Neural cell (in vitro differentiated cells): ENCODE results near the gene LTA4H. TPM values are rescaled to one million over a fixed set of nuclear protein-coding genes. Genes with fewer than 3 reads are reported as not detected.

Experiments
- H2AFZ ChIP-seq: fragments of 200-600, 300-800 bp; sonication (generic), shearing (Covaris generic); 2 replicates; pipeline ENCODE4 v1.6.0; 2014; ENCODE audit warnings: low read depth, mild to moderate bottlenecking, antibody characterized with exemption, low read length, moderate library complexity
- H3F3A ChIP-seq: fragments of 200-600 bp; shearing (Covaris generic); 2 replicates; pipeline ENCODE4 v1.6.1; 2016; ENCODE audit warnings: mild to moderate bottlenecking, moderate library complexity, mixed read lengths, antibody characterized with exemption, low read length; ENCODE audit not compliant: insufficient read depth, poor library complexity, severe bottlenecking
- H3K27ac ChIP-seq: fragments of 200-600, 300-800 bp; sonication (generic), shearing (Covaris generic); 2 replicates; pipeline ENCODE4 v1.5.1; 2014; ENCODE audit warnings: mild to moderate bottlenecking, low read length, moderate library complexity
- H3K27me3 ChIP-seq: fragments of 300-800, 200-600 bp; sonication (generic), shearing (Covaris generic); 2 replicates; pipeline ENCODE4 v1.6.0; 2014; ENCODE audit warnings: mild to moderate bottlenecking, low read depth, low read length, moderate library complexity; ENCODE audit not compliant: insufficient read depth
- H3K36me3 ChIP-seq: fragments of 300-800, 200-600 bp; sonication (generic), shearing (Covaris generic); 2 replicates; pipeline ENCODE4 v1.5.1; 2014; ENCODE audit warnings: mild to moderate bottlenecking, antibody characterized with exemption, low read length, moderate library complexity; ENCODE audit not compliant: insufficient read depth
- H3K4me2 ChIP-seq: fragments of 300-800, 200-600 bp; sonication (generic), shearing (Covaris generic); 2 replicates; pipeline ENCODE4 v1.6.0; 2014; ENCODE audit warnings: mild to moderate bottlenecking, low read length
- H3K4me3 ChIP-seq: fragments of 300-800, 200-600 bp; sonication (generic), shearing (Covaris generic); 2 replicates; pipeline ENCODE4 v1.5.1; 2014; ENCODE audit warnings: mild to moderate bottlenecking, low read length, moderate library complexity
- H3K79me2 ChIP-seq: fragments of 200-600 bp; shearing (Covaris generic); replicated peaks from 2 replicates; pipeline ENCODE4 v1.6.0; 2014; ENCODE audit warnings: mild to moderate bottlenecking, low read length, moderate library complexity; ENCODE audit not compliant: insufficient read depth
- H3K9ac ChIP-seq: fragments of 300-800, 200-600 bp; sonication (generic), shearing (Covaris generic); 2 replicates; pipeline ENCODE4 v1.6.1; 2016; ENCODE audit warnings: mild to moderate bottlenecking, low read length, mixed read lengths
- H3K9me2 ChIP-seq: fragments of 200-600 bp; shearing (Covaris generic); 2 replicates; pipeline ENCODE4 v1.6.1; 2016; ENCODE audit warnings: mild to moderate bottlenecking, low read length, mixed read lengths; ENCODE audit not compliant: insufficient read depth
- H3K9me3 ChIP-seq: fragments of 200-600, 300-800 bp; sonication (generic), shearing (Covaris generic); 2 replicates; pipeline ENCODE4 v1.6.1; 2016; ENCODE audit warnings: mild to moderate bottlenecking, mixed run types, low read length, moderate library complexity, mixed read lengths
- H4K20me1 ChIP-seq: fragments of 200-600 bp; shearing (Covaris generic); 2 replicates; pipeline ENCODE4 v1.6.1; 2016; ENCODE audit warnings: mild to moderate bottlenecking, mixed run types; ENCODE audit not compliant: insufficient read depth
- EP300 ChIP-seq: fragments of 450-650 bp; conservative IDR thresholded peaks from 2 replicates; pipeline ENCODE4 v1.6.1; 2014; ENCODE audit warnings: antibody characterized with exemption, mild to moderate bottlenecking, moderate library complexity; ENCODE audit not compliant: poor library complexity, severe bottlenecking
- EZH2 ChIP-seq: fragments of 200-600, 300-800 bp; shearing (Covaris generic), sonication (generic); IDR thresholded peaks from 2 replicates; pipeline ENCODE4 v1.6.1; 2014; ENCODE audit warnings: antibody characterized with exemption, low read length, borderline replicate concordance, mild to moderate bottlenecking; ENCODE audit not compliant: insufficient read depth, poor library complexity, severe bottlenecking
- MXI1 ChIP-seq: fragments of 450-650 bp; conservative IDR thresholded peaks from 2 replicates; pipeline ENCODE4 v1.6.1; 2014; ENCODE audit warnings: antibody characterized with exemption, mild to moderate bottlenecking; ENCODE audit not compliant: poor library complexity, severe bottlenecking
- POLR2AphosphoS5 ChIP-seq: IDR thresholded peaks from 2 replicates; pipeline ENCODE4 v1.6.1; 2012
- RAD21 ChIP-seq: fragments of 450-650 bp; conservative IDR thresholded peaks from 2 replicates; pipeline ENCODE4 v1.6.1; 2014; ENCODE audit warnings: antibody characterized with exemption, mild to moderate bottlenecking, moderate library complexity
- SMC3 ChIP-seq: fragments of 450-650 bp; conservative IDR thresholded peaks from 2 replicates; pipeline ENCODE4 v1.6.1; 2014; ENCODE audit warnings: antibody characterized with exemption, mild to moderate bottlenecking, moderate library complexity; ENCODE audit not compliant: poor library complexity
- TAF1 ChIP-seq: IDR thresholded peaks from 2 replicates; pipeline ENCODE4 v1.6.1; 2012; ENCODE audit warnings: low read depth
- polyA plus RNA-seq: library from polyadenylated mRNA; depleted of rRNA; stranded (reverse); fragments of >200 nt; gene quantifications from 2 replicates; pipeline ENCODE4 v1.2.3, GENCODE V29; 2014
- TF ChIP-seq, protein P1 (sequence below): IDR thresholded peaks from 2 replicates; pipeline ENCODE4 v1.6.1; 2012; ENCODE audit warnings: borderline replicate concordance
- TF ChIP-seq, protein P2 (sequence below): fragments of 450-650 bp; IDR thresholded peaks from 2 replicates; pipeline ENCODE4 v1.5.1; 2014; ENCODE audit warnings: antibody characterized with exemption, mild to moderate bottlenecking, moderate library complexity; ENCODE audit not compliant: poor library complexity, severe bottlenecking

Gene LTA4H
- polyA plus RNA-seq, 1 donor from 2014 or later: 55.3 TPM

DNA sequence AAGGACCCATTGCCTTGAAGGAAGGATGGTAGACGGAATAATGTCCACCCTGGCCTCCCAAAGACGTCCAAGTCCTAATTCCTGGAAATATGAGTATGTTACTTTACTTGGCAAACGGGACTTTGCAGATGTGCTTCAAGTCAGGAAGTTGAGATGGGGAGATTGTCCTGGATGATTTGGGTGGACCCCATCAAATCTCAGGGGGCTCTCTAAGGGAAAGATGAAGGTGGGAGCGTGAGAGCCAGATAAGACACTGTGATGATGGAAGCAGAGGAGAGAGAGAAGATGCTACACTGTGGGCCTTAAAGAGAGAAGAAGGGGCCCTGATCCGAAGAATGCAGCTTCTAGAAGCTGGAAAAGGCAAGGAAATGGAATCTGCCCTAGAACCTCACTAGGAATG, 29.6 kb upstream of the LTA4H start:
- TF ChIP-seq EZH2 (no peak), SMC3 (no peak), MXI1 (no peak), TAF1 (no peak), EP300 (no peak), POLR2AphosphoS5 (no peak), RAD21 (no peak)
- TF ChIP-seq, protein P1, sequence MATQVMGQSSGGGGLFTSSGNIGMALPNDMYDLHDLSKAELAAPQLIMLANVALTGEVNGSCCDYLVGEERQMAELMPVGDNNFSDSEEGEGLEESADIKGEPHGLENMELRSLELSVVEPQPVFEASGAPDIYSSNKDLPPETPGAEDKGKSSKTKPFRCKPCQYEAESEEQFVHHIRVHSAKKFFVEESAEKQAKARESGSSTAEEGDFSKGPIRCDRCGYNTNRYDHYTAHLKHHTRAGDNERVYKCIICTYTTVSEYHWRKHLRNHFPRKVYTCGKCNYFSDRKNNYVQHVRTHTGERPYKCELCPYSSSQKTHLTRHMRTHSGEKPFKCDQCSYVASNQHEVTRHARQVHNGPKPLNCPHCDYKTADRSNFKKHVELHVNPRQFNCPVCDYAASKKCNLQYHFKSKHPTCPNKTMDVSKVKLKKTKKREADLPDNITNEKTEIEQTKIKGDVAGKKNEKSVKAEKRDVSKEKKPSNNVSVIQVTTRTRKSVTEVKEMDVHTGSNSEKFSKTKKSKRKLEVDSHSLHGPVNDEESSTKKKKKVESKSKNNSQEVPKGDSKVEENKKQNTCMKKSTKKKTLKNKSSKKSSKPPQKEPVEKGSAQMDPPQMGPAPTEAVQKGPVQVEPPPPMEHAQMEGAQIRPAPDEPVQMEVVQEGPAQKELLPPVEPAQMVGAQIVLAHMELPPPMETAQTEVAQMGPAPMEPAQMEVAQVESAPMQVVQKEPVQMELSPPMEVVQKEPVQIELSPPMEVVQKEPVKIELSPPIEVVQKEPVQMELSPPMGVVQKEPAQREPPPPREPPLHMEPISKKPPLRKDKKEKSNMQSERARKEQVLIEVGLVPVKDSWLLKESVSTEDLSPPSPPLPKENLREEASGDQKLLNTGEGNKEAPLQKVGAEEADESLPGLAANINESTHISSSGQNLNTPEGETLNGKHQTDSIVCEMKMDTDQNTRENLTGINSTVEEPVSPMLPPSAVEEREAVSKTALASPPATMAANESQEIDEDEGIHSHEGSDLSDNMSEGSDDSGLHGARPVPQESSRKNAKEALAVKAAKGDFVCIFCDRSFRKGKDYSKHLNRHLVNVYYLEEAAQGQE: no peak
- TF ChIP-seq, protein P2, sequence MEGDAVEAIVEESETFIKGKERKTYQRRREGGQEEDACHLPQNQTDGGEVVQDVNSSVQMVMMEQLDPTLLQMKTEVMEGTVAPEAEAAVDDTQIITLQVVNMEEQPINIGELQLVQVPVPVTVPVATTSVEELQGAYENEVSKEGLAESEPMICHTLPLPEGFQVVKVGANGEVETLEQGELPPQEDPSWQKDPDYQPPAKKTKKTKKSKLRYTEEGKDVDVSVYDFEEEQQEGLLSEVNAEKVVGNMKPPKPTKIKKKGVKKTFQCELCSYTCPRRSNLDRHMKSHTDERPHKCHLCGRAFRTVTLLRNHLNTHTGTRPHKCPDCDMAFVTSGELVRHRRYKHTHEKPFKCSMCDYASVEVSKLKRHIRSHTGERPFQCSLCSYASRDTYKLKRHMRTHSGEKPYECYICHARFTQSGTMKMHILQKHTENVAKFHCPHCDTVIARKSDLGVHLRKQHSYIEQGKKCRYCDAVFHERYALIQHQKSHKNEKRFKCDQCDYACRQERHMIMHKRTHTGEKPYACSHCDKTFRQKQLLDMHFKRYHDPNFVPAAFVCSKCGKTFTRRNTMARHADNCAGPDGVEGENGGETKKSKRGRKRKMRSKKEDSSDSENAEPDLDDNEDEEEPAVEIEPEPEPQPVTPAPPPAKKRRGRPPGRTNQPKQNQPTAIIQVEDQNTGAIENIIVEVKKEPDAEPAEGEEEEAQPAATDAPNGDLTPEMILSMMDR: no peak
- Histone ChIP-seq H3K9me2 (no peaks in the 10 kb centered on the region), H3K9ac (no peak overlapping the region), H2AFZ (no peak overlapping the region), H4K20me1 (no peaks in the 10 kb centered on the region), H3K36me3 (no peaks in the 10 kb centered on the region), H3K27ac (no peak overlapping the region), H3F3A (no peaks in the 10 kb centered on the region), H3K4me3 (no peak overlapping the region), H3K9me3 (no peaks in the 10 kb centered on the region), H3K4me2 (no peak overlapping the region), H3K79me2 (no peaks in the 10 kb centered on the region), H3K27me3 (no peaks in the 10 kb centered on the region)

DNA sequence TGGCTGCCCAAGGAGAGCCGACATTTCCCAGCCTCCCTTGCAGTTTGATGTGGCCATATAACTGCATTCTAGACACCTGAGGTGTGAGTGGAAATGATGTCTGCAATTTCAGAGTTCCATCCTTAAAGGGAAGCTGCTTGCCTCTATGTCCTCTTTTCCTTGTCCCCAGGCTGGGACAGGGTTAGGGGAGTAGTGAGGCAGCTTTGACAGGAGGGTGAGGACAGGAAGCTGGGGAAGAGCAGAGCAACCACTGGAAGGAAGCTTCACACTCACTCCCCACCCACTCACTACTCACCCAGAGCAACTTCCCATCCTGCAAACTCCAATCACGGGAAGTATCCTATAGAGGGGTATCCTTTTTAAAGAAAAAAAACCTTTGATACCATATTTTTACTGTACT, 28.9 kb upstream of the LTA4H start:
- no peaks in the 10 kb centered on the region for H3F3A ChIP-seq
- no peak overlapping the region for H3K9ac ChIP-seq
- H2AFZ ChIP-seq: no peak overlapping the region

More for the DNA sequence above, 28.9 kb upstream of the LTA4H start:
- no peaks in the 10 kb centered on the region for H3K27me3 ChIP-seq
- no peak for TF ChIP-seq MXI1
- TF ChIP-seq, protein P1: no peak
- no peak for TF ChIP-seq EZH2
- no peak for TF ChIP-seq TAF1
- TF ChIP-seq SMC3: no peak
- no peak for TF ChIP-seq EP300
- no peak for TF ChIP-seq RAD21
- no peak for TF ChIP-seq POLR2AphosphoS5
- TF ChIP-seq, protein P2: no peak
- no peak overlapping the region for H3K4me3 ChIP-seq
- H3K4me2 ChIP-seq: no peak overlapping the region
- H3K9me2 ChIP-seq: no peaks in the 10 kb centered on the region
- H3K27ac ChIP-seq: no peak overlapping the region
- no peaks in the 10 kb centered on the region for H3K9me3 ChIP-seq
- no peaks in the 10 kb centered on the region for H3K36me3 ChIP-seq
- no peaks in the 10 kb centered on the region for H4K20me1 ChIP-seq
- H3K79me2 ChIP-seq: no peaks in the 10 kb centered on the region
